HG02763 (cell line): ENCODE results near the gene TTC29.
"Not testable (repeated sequence)": the region's sequence is repeated elsewhere in the genome, so short reads cannot be mapped to it uniquely, and the experiment has no call there.

ENCODE experiments used
- ATAC-seq: cut with Tn5 transposase; IDR thresholded peaks from one replicate; pipeline ENCODE4 v1.9.1; 2021; ENCODE audit warnings: mild to moderate bottlenecking, moderate library complexity; ENCODE audit not compliant: unreplicated experiment

The TTC29 gene

DNA sequence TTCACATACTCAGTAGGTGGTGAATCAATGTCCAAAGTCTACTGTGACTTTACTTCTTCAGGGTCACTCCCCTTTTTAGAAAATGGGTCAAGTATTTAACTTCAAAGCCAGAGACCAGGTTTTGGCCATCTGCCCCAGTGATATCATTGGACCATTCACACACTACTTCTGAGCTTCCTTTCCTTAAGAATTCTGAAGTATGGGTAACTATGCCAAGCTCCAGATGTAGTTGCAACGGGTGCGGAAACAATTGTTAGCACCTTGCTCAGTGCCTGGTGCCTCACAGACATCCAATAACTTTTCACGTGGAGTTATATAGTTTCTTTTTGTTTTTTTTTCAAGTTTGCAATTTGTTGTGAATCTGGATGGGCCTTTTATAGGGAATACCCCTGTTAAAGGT is 62.6 kb downstream of the TTC29 start:
- no peak for ATAC-seq

DNA sequence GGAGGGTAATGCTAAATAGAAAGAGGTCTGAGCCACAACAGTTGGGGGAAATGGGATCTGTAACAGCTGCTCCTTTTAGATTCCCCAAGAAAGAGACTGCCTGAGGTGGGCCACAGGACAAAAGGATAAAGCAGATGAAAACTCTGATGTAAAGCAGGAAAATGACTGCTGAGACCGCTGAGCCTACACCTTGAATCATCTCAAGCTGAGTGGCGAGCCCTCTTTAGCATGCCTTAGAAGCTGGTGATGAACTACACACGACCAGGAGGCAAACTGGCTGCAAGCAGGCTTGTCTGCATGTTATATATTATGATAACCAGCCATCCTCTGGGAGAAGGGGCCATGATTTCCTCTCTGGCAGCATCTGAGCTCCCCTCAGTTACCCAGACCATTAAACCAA is 88.4 kb downstream of the TTC29 start:
- ATAC-seq: no peak

DNA sequence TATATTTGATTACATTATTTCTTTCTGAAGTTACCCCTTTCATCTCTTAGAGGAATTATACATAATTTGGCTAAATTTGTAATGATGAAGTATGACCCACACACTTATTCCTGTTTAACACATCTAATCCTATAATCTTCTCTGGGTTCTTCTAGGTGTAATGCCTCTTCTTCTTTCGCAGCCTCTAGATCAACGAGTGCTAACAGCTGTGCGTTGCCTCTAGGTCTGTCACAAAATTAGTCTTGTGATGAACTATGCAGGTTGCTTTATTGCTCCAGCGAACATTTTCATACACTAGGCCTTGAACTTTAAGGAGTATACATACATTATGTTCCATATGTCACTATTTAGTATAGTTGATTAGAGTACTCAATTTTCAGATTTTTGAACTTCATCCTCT is 89.9 kb downstream of the TTC29 start:
- no peak for ATAC-seq

DNA sequence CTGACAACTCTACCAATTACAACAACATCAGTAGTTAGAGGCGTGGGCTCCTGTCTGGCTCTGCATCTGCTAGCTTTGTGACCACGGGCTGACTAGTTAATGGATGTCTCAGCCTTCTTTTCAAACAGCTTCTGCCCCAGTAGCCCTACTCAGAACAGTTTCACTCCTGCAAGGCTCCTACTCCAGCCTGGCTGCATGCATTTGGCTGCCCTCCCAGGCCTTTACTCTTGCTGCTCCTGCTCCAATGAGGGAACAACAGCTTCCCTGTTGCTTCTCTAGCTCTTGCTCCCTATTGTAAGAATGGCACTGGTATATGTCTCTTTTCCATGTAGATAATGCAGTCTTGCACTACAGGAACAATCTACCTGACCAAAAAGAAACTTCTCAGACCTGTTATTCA is 93.3 kb downstream of the TTC29 start:
- no peak for ATAC-seq

DNA sequence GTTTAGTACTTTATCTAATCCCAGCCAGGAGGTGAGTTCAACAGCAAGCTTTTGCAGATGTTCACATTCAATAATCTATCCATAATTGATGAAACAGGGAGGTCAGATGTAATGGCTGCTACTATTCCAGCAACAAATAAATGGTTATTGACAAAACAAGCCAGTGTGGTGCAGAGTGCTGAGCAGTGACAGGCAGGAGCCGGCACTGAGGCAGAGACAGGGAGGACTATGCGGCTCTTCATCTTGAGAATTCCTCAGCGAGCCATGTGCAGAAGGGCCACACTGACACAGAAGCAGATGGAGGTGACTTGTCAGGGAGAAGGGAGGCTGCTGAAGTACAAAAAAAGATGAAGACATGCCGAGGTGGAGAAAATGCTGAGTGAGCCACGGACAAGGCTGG is 98.3 kb downstream of the TTC29 start:
- ATAC-seq: no peak

DNA sequence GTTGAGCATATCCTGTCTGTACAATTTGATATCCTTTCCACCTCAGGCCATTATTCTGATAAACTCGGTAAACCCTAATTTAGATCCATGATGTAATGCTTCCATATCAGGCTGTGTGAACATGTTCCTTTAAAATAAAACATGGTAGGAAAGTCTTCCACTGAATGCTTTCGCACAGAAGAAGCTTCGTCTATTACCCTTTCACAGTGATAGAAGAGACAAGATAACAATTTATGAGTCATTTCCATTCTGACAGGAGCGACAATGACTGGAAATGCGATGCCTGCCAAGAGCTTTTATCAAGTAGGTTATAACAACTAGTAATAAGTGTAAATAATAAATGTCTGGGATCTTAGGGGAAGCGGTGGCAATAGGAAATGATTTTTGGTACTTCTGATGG is 98.8 kb downstream of the TTC29 start:
- ATAC-seq: no peak

DNA sequence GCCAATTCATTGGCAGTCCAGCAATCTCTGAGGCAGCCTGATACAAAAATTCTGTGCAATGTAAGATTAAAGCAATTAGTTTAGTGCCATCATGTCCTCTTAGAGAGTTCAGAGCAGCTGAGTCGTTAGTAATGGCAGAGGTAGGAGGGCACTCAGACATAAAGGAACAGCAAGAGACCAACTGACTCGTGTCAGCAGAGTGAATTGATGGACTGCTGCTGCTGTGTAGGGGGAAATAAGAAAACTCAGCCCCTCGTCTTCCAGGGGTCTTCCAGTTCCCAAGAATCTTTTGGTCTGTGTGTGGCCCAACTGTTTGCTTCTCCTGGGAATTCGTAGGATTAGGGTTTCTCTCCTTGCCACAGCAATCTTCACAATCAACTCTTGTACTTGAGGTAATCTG is 100.9 kb downstream of the TTC29 start:
- ATAC-seq: no peak

DNA sequence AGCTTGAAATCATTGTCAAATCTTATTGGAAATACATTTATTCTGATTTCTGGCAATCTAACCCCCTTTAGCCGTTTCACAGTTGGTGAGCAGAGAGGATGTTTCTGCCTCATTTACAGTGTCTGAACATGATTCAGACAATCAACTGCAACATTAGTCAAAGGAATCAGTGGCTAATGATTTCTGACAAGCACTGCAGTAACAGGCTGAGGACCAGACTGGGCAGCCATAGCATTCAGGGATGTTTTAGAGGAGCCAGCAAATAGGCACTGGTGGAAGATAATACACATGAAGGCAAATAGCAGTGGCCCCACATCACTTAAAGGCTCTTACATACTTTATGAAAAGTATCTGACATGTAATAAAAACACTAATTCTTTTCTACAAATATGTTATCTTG is 102.8 kb downstream of the TTC29 start:
- no peak for ATAC-seq

DNA sequence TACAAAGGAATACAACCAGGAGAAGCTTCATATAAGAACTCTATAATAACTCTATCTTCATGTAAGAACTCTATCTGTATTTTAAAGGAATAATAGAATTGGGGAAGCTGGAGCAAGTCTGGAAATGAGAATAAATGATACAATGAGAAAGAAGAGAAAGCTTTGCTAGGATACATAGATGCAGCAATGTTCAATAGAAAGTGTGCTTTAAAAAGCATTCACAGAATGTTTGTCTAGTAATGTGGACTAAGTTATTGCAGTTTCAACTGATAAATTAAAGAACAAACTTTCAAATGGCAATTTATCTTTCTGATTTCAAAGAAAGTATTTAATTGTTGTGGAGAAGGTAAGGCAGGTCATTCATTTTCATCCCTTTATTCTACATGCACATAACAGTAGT is 104.9 kb downstream of the TTC29 start:
- no peak for ATAC-seq

DNA sequence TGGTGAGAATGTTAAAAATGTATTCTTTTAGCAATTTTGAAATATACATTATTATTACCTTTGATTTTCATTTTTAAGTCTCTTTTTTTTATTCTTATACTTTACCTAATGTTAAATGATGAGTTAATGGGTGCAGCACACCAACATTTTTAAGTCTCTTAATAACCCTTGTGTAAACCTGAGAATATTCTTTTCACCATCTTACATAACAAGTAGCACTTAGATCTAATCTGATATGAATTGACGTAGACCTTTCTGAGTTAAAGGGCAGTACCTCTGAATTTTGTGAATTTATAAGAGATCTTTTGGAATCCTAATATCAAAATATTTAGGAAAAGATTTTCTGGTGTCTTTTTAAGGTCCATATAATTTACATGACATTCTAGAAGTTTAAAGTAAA is 110.6 kb downstream of the TTC29 start:
- ATAC-seq: no peak

DNA sequence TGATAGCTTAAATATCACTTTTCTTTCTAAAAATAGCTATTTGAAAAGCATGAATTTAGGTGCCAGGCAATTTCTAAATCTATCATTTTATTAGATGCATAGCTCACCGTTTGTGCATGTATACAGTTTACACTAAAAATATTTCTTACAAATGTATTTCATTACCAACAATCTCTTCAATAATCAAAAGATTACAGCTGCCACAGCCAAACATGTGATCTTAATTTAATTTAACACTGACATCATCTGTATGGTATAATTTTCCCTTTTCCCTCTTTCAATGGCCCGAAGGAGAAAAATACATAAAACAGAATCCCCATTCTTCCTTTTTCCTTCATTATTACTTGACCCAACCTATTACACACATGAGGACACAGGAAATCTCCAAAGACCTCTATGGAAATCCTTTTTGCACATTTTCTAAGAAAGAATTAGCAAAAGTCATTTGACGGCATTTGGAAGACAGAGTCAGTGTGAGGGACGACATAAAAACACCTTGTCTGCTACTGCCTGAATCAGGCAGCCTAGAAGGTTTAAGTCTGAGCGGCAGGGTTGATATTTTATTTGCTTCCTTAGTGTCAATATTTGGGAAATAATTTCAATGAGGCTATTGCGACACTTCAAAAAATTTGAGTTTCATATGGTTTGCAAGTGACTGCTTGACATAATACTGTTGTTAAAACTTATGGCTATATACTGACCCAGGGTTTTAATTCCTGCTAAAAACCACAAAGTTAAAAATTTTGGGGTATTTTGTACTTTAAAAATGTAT is 111.2 kb downstream of the TTC29 start:
- ATAC-seq: no peak

DNA sequence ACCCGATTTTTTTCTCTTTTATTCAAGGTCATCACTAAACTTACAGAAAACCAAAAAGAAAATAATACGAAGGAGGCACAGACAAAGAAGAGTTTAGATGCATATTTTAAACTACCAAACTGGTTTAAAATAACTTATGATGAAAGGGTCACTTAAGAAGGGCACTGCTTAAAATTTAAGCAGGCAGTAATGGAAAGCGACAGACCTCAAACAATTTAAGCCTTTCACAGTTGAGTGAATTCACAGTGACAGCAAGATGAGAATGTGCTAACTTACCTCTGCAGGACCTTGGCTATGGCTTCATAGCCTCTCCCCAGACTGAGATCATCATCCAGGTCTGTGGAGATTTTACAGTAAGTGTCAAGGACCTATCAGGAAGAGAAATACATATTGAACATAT is 112.1 kb downstream of the TTC29 start:
- ATAC-seq: no peak

DNA sequence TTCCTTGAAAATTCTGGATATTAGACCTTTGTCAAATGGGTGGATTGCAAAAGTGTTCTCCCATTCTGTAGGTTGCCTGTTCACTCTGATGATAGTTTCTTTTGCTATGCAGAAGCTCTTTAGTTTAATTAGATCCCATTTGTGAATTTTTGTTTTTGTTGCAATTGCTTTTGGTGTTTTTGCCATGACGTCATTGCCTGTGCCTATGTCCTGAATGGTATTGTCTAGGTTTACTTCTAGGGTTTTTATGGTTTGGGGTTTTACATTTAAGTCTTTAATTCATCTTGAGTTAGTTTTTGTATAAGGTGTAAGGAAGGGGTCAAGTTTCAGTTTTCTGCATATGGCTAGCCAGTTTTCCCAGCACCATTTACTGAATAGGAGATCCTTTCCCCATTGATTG is 122.7 kb downstream of the TTC29 start:
- not testable (repeated sequence) for ATAC-seq

DNA sequence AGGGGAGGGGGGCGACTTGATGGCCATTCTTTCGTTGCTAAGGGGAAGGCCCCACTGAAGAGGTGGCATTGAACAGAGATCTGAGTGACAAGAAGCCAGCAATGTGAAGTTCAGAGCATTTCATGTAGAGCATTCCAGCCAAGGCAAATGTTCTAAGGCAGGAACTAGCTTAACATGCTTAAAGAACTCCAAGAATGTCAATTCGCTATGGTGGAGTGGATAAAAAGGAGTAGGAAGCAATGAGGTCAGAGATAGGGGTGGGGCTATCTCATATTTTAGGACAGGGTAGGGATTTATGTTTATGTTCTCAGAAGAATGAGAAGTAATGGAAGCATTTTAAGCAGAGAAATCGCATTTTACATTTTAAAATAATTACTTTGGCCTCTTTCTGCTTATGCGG is 130.9 kb downstream of the TTC29 start:
- no peak for ATAC-seq

DNA sequence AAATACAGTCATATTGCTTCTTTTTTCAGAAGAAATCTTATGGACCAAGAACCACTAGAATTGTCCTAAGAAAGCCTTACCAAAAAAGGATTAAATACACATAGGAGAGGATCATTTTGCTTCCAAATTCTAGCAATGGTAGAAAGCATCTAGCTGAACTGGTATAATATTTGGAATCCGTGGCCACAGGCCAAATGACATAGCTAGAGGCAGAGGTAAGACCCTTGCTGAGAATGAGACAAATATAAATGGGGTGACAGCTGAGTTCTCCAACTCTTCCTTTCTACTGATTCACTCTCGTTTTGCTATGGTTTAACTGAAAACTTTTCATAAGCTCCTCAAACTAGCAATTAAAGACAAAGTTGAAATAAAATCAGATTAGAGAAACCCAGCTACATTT is 150.0 kb downstream of the TTC29 start:
- no peak for ATAC-seq

DNA sequence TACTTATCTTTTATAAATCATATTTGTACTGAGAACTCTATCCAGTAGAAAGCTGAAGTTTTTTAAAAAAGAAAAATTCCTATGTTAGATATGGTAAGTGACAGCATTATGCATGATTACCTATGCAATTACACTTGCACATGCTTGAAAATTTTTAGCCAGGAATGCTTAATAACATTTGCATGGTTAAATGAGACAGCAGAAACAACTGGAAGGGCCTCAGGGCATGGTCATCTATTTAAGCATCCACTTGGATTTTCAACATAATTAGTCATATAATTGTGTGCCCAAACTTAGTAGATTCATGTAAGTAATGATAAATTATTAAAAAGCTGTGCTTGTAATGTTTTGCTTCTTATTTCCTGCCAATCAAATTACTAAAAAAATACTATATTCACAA is 151.9 kb downstream of the TTC29 start:
- no peak for ATAC-seq

DNA sequence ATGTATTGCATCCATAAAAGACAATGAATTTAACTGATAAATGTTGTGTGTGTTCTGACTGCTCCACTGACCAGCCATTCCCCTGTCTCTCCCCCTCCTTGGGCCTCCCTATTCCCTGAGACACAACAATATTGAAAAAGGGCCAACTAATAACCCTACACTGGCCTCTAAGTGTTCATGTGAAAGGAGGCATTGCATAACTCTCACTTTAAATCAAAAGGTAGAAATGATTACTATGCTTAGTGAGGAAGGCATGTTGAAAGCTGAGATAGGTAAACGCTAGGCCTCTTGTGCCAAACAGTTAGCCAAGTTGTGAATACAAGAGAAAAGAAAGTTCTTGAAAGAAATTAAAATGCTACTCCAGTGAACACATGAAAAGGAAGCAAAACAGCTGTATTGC is 154.2 kb downstream of the TTC29 start:
- no peak for ATAC-seq

DNA sequence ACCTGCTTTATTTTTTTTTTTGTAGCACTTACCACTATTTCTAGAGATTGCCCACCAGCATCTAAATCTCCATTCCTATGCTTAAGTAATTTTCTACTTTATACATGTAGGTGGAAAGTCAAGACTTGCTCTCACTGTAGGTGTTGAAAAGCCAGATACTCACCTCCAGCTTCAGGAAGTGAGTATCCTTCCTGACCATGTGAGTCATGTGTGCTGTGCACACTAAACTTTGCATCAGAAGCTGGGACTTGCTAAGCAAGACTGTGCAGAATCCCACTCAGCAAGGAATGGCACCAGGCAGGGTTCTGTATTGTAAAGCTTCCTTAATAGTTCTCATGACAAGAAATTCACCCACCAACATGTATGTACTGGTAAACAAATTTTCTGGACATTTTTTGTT is 155.1 kb downstream of the TTC29 start:
- no peak for ATAC-seq

DNA sequence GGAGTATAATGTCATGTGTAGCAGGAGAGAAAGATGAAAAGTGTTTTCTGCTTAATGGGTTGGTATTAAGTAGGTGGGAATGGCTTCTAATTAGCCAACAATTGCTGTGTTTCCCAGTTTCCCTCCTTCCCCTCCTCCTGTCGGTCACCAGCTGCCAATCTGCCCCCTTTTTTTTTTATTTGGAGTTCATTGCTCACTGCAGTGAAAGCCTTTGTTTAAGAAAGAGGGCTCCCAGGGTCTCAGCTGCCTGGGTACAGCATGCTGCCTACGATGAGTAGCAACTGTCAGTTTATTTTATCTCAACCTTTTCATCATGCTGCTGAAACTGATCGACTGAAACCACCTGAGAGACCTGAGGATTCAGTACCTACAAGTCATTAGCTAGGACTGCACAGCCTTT is 157.9 kb downstream of the TTC29 start:
- no peak for ATAC-seq

DNA sequence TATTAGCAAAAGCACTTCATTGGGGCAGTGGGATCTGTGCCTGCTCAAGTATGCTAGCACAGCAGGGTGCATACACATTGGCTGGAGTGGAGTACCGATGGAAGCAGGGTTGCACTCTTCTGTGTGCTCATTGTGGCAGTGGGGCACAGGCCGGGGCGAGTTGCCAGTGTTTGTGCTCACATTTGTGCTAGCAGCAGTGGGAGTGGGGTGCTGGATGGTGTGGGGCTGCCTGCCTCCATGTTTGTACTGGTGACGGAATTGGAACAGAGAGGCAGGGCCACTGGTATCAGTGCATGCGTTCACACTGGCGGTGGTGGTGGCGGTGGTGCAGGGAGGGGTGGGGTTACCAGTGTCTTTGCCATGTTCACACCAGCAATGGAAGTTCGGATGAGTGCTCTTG is 169.0 kb downstream of the TTC29 start:
- ATAC-seq: no peak

DNA sequence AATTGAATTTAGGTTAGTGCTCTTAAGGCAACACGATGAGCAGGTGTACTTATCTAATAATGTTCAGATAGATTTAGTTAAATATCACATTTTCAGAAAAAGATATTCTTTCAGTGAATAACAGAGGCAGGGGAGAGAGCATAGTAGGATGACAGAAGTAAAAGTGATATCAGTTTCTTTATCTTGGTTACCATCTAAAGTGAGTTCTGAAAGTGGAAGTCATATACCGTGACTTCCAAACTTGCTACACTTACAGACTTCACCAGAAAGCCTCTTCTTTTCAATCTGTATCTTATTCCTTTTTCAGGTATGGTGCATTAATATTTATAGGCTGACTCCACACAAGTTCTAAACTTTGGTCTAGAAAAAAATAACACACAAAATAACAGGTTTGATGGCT is 182.1 kb downstream of the TTC29 start:
- ATAC-seq: no peak

DNA sequence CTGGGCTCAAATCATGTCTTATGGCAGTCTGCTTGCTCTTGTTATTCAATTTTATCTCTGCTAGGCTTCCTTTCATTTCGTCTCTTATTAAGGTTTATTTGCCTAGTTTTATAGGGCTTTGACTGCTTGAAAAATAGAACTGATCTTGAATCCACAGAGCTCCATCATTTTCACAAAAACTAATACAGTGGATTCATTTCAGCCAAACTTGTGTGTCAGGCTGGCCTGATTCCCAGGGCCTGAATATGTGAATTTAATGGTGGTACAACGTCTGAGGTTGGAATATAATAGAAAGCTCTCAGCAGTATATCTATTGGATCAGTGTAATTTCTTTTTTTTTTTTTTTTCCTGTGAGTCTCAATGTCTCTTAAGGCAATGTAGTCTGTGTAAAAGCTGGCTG is 183.6 kb downstream of the TTC29 start:
- no peak for ATAC-seq

DNA sequence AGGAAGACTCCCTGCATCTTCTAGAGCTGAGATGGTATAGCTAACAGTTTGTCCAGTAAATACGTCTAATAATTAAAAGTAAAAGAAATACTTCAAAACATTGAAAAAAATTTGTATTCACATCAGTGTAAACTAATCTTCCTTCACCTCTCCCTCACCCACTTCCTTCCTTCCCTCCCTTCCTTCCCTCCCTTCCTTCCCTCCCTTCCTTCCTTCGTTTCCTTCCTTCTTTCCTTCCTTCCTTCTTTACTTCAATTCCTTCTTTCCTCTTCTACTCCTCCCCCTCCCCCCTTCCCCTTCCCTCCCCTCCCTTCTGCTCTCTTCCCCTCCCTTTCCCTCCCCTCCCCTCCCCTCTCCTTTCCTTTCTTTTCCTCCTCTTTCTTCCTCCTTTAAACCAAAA is 203.2 kb downstream of the TTC29 start:
- ATAC-seq: no peak
